GM12891 (cell line): ENCODE results near the gene RBM6.

Experiments used
- PAX5 ChIP-seq: IDR thresholded peaks from 2 replicates; pipeline ENCODE4 v1.6.1; 2011; ENCODE audit warnings: low read length, moderate library complexity, mild to moderate bottlenecking; ENCODE audit not compliant: insufficient read depth, severe bottlenecking
- POLR2A ChIP-seq: IDR thresholded peaks from 2 replicates; pipeline ENCODE4 v1.6.1; 2011; ENCODE audit warnings: low read depth, low read length, control low read depth
- POLR2AphosphoS5 ChIP-seq: IDR thresholded peaks from 2 replicates; pipeline ENCODE4 v1.6.1; 2011; ENCODE audit warnings: low read depth, low read length, control low read depth
- POU2F2 ChIP-seq: IDR thresholded peaks from 2 replicates; pipeline ENCODE4 v1.6.1; 2011; ENCODE audit warnings: low read depth, mild to moderate bottlenecking, control low read depth, low read length, moderate library complexity
- SPI1 ChIP-seq: IDR thresholded peaks from 2 replicates; pipeline ENCODE4 v1.6.1; 2011; ENCODE audit warnings: low read depth, low read length, control low read depth
- TAF1 ChIP-seq: IDR thresholded peaks from 2 replicates; pipeline ENCODE4 v1.6.1; 2011; ENCODE audit warnings: low read depth, low read length, control low read depth

DNA sequence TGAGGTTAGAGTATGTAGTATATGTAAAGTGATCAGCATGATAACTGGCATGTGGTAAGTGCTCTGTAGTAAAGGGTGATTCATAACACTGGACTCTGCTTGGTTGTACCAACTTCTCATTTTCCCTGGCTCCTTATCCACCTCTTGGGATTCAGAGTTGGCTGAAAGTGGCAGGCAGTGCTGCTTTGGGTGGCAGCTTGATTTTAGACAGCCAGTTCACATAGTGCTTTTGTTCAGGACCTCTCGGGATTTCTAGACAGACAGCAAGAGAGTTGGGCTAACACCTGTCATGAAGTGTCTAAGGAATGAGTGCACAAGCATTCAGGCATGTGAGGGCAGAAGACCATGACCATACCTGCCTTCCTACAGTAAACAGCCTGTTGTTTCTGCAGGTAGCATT lies 69.0 kb downstream of the RBM6 start:
- no peak for TF ChIP-seq POLR2AphosphoS5
- TF ChIP-seq POLR2A = no peak
- no peak for TF ChIP-seq TAF1
- no peak for TF ChIP-seq SPI1
- TF ChIP-seq POU2F2 = no peak
- no peak for TF ChIP-seq PAX5
